A549 (cell line): ENCODE results near the gene C7. TPM values are rescaled to one million over a fixed set of nuclear protein-coding genes. Genes with fewer than 3 reads are reported as not detected.
A peak's percentile ranks its signal among the peaks of the same experiment; 100 is the strongest.

ENCODE experiments used
- ATAC-seq, 2 experiments: fragments of 200-7000 bp in 1 of 2; fragments of >200 bp in 1 of 2; cut with Nextera tagmentation in 1 of 2; cut with Tn5 transposase in 1 of 2; 3 replicates each; pipeline versions ENCODE4 v1.8.0 to v1.9.1; 2018 to 2020; ENCODE audit warnings: mild to moderate bottlenecking in 1 of 2, moderate library complexity in 1 of 2
- CTCF ChIA-PET: fragments of 300-600 bp; sonication (Branson Sonifier 250); formaldehyde crosslinking; extraction: SDS; loops from one replicate; lab custom pipeline; 2021; ENCODE audit warnings: antibody characterized with exemption, inconsistent platforms; lab: Yijun Ruan, JAX
- POLR2A ChIA-PET: fragments of 350-600 bp; formaldehyde crosslinking; extraction: SDS; loops from one replicate; lab custom pipeline; 2021; ENCODE audit warnings: antibody characterized with exemption, inconsistent platforms; lab: Yijun Ruan, JAX
- DNase-seq, 2 experiments: peaks; one replicate each; pipeline versions ENCODE4 v3.0.0 to v3.0.0-alpha.2; 2011 to 2016; ENCODE audit warnings: low read depth in 1 of 2, low spot score in 1 of 2
- FAIRE-seq: peaks from 2 replicates; lab custom pipeline; 2011; peaks lifted over from hg19 to GRCh38; lab: Jason Lieb, UNC
- H3K27ac ChIP-seq, 2 experiments: fragments of >200 bp; sonication (Bioruptor Twin); formaldehyde crosslinking; 3 replicates each; pipeline ENCODE4 v1.5.1; 2016 to 2017
- H3K4me1 ChIP-seq: fragments of >200 bp; sonication (Bioruptor Twin); formaldehyde crosslinking; 3 replicates; pipeline ENCODE4 v1.6.1; 2016
- H3K4me2 ChIP-seq: fragments of >200 bp; sonication (Bioruptor Twin); formaldehyde crosslinking; 3 replicates; pipeline ENCODE4 v1.6.1; 2016
- H3K4me3 ChIP-seq: fragments of >200 bp; sonication (Bioruptor Twin); formaldehyde crosslinking; 3 replicates; pipeline ENCODE4 v1.5.1; 2016
- H3K9me3 ChIP-seq: fragments of >200 bp; sonication (Bioruptor Twin); formaldehyde crosslinking; 3 replicates; pipeline ENCODE4 v1.6.1; 2016
- CEBPB ChIP-seq, 2 experiments: fragments of >200 bp in 1 of 2; sonication (Bioruptor Twin) in 1 of 2; formaldehyde crosslinking in 1 of 2; IDR thresholded peaks; 2 replicates each; pipeline ENCODE4 v1.6.1; 2012 to 2016
- EHF ChIP-seq: fragments of 250-450 bp; sonication (Bioruptor Pico); IDR thresholded peaks from 2 replicates; pipeline ENCODE4 v1.5.0; 2020; ENCODE audit warnings: mild to moderate bottlenecking
- EP300 ChIP-seq, 2 experiments: fragments of >200 bp; sonication (Bioruptor Twin); formaldehyde crosslinking; IDR thresholded peaks; 2 replicates in 1 of 2; 3 replicates in 1 of 2; pipeline ENCODE4 v1.6.1; 2016 to 2017
- FOSB ChIP-seq: fragments of 250-450 bp; sonication (Bioruptor Pico); IDR thresholded peaks from 2 replicates; pipeline ENCODE4 v1.5.0; 2020; ENCODE audit warnings: mild to moderate bottlenecking, moderate library complexity
- FOSL2 ChIP-seq, 2 experiments: fragments of 450-650 bp in 1 of 2; fragments of >200 bp in 1 of 2; sonication (Bioruptor Twin) in 1 of 2; formaldehyde crosslinking; IDR thresholded peaks; 2 replicates each; pipeline versions ENCODE4 v1.5.0 to v1.6.1; 2016 to 2020; ENCODE audit warnings: mild to moderate bottlenecking in 1 of 2, moderate library complexity in 1 of 2
- GATA3 ChIP-seq: IDR thresholded peaks from 2 replicates; pipeline ENCODE4 v1.6.1; 2012; ENCODE audit warnings: borderline replicate concordance
- HDAC2 ChIP-seq: fragments of 200-600 bp; sonication (generic); IDR thresholded peaks from 2 replicates; pipeline ENCODE4 v1.6.1; 2016
- HES2 ChIP-seq: fragments of >200 bp; sonication (Bioruptor Twin); formaldehyde crosslinking; IDR thresholded peaks from 2 replicates; pipeline ENCODE4 v1.6.1; 2016
- HOXB5 ChIP-seq: fragments of 250-450 bp; sonication (Bioruptor Pico); IDR thresholded peaks from 2 replicates; pipeline ENCODE4 v1.5.0; 2020; ENCODE audit warnings: mild to moderate bottlenecking, moderate library complexity
- KDM5A ChIP-seq: fragments of 200-600 bp; sonication (generic); IDR thresholded peaks from 2 replicates; pipeline ENCODE4 v1.6.1; 2016; ENCODE audit warnings: antibody characterized with exemption, mild to moderate bottlenecking
- MAFK ChIP-seq: fragments of 450-650 bp; IDR thresholded peaks from 2 replicates; pipeline ENCODE4 v1.6.1; 2014; ENCODE audit not compliant: partially characterized antibody
- MAX ChIP-seq: IDR thresholded peaks from 2 replicates; pipeline ENCODE4 v1.6.1; 2012
- MAZ ChIP-seq: fragments of 150-350 bp; IDR thresholded peaks from 2 replicates; pipeline ENCODE4 v1.6.1; 2014; ENCODE audit warnings: antibody characterized with exemption, low read depth, low read length, borderline replicate concordance
- MYC ChIP-seq: IDR thresholded peaks from 2 replicates; pipeline ENCODE4 v1.6.1; 2012; ENCODE audit warnings: mild to moderate bottlenecking, inconsistent platforms, low read length, improper control_type of control experiment, borderline replicate concordance
- NPAS2 ChIP-seq: fragments of 250-450 bp; sonication (Bioruptor Pico); IDR thresholded peaks from 2 replicates; pipeline ENCODE4 v1.8.0; 2022; ENCODE audit warnings: mild to moderate bottlenecking, moderate library complexity, borderline replicate concordance
- RAD21 ChIP-seq, 2 experiments: fragments of >200 bp in 1 of 2; sonication (Bioruptor Twin) in 1 of 2; formaldehyde crosslinking in 1 of 2; IDR thresholded peaks in 1 of 2; conservative IDR thresholded peaks in 1 of 2; 2 replicates in 1 of 2; 3 replicates in 1 of 2; pipeline ENCODE4 v1.6.1; 2012 to 2018; ENCODE audit warnings: inconsistent platforms in 1 of 2
- RCOR1 ChIP-seq: fragments of 150-350 bp; IDR thresholded peaks from 2 replicates; pipeline ENCODE4 v1.6.1; 2014; ENCODE audit warnings: antibody characterized with exemption, low read length, low read depth
- RFX5 ChIP-seq: fragments of 450-650 bp; IDR thresholded peaks from 2 replicates; pipeline ENCODE4 v1.7.1; 2014; ENCODE audit warnings: antibody characterized with exemption, mild to moderate bottlenecking, moderate library complexity
- RNF2 ChIP-seq: fragments of 200-600 bp; sonication (generic); IDR thresholded peaks from 2 replicates; pipeline ENCODE4 v1.6.1; 2016; ENCODE audit warnings: low read depth, mild to moderate bottlenecking, antibody characterized with exemption, moderate library complexity, borderline replicate concordance
- ZFP36 ChIP-seq: fragments of 450-650 bp; IDR thresholded peaks from 2 replicates; pipeline ENCODE4 v1.6.1; 2014; ENCODE audit warnings: borderline replicate concordance; ENCODE audit not compliant: partially characterized antibody
- ZNF302 ChIP-seq: fragments of 250-450 bp; sonication (Bioruptor Pico); IDR thresholded peaks from 2 replicates; pipeline ENCODE4 v1.9.0; 2021; ENCODE audit warnings: inconsistent platforms, mild to moderate bottlenecking, moderate library complexity
- WGBS: methylation state at CpG from one replicate; pipeline ENCODE4 v1.1.6; 2017; ENCODE audit errors: missing lambda C conversion rate; 5-methylcytosine and 5-hydroxymethylcytosine counted together
- polyA plus RNA-seq, 4 experiments: library from polyadenylated mRNA; depleted of rRNA in 3 of 4; stranded (reverse); fragments of >200 nt; fragmentation: RNase III in 1 of 4; extraction: RNeasy Plus Mini Kit Qiagen cat#74134 plus additional on column Dnase treatment in 1 of 4; gene quantifications; 2 replicates in 3 of 4; 3 replicates in 1 of 4; pipeline ENCODE4 v1.2.3, GENCODE V29; 2011 to 2017
- TF ChIP-seq, protein P1 (sequence below): fragments of 200-600 bp; sonication (generic); IDR thresholded peaks from 2 replicates; pipeline ENCODE4 v1.6.1; 2016; ENCODE audit warnings: antibody characterized with exemption, mild to moderate bottlenecking, moderate library complexity
- TF ChIP-seq, protein P2 (sequence below): fragments of 450-650 bp; IDR thresholded peaks from 2 replicates; pipeline ENCODE4 v1.6.1; 2014; ENCODE audit warnings: antibody characterized with exemption
- TF ChIP-seq, protein P3 (sequence below): fragments of 150-350 bp; IDR thresholded peaks from 2 replicates; pipeline ENCODE4 v1.6.1; 2014; ENCODE audit warnings: low read depth, mild to moderate bottlenecking, low read length

Gene C7
- polyA plus RNA-seq, 2 of the 4 experiments (the other 2 are of a cell fraction), result not detected

GRCh38 chr5:40911266-40911665 is 2.0 kb downstream of the C7 start:
- TF ChIP-seq, protein P1, sequence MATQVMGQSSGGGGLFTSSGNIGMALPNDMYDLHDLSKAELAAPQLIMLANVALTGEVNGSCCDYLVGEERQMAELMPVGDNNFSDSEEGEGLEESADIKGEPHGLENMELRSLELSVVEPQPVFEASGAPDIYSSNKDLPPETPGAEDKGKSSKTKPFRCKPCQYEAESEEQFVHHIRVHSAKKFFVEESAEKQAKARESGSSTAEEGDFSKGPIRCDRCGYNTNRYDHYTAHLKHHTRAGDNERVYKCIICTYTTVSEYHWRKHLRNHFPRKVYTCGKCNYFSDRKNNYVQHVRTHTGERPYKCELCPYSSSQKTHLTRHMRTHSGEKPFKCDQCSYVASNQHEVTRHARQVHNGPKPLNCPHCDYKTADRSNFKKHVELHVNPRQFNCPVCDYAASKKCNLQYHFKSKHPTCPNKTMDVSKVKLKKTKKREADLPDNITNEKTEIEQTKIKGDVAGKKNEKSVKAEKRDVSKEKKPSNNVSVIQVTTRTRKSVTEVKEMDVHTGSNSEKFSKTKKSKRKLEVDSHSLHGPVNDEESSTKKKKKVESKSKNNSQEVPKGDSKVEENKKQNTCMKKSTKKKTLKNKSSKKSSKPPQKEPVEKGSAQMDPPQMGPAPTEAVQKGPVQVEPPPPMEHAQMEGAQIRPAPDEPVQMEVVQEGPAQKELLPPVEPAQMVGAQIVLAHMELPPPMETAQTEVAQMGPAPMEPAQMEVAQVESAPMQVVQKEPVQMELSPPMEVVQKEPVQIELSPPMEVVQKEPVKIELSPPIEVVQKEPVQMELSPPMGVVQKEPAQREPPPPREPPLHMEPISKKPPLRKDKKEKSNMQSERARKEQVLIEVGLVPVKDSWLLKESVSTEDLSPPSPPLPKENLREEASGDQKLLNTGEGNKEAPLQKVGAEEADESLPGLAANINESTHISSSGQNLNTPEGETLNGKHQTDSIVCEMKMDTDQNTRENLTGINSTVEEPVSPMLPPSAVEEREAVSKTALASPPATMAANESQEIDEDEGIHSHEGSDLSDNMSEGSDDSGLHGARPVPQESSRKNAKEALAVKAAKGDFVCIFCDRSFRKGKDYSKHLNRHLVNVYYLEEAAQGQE, result no peak
- TF ChIP-seq EHF (no peak), EP300 (IDR thresholded peaks at IDR 0.05) (no peak), FOSB (CRISPR knock-in tag) (no peak), CEBPB (IDR thresholded peaks at IDR 0.05) (no peak), MYC (no peak), HDAC2 (no peak), RCOR1 (no peak), GATA3 (no peak), MAZ (no peak), RNF2 (no peak)
- TF ChIP-seq, all 56 proteins: peak for 0
- FAIRE-seq (no peak), DNase-seq (no peak), ATAC-seq (no peak)
- Histone ChIP-seq H3K4me1 (no peaks in the 10 kb centered on the region), H3K4me3 (no peak overlapping the region), H3K9me3 (no peaks in the 10 kb centered on the region), H3K4me2 (no peak overlapping the region), H3K27ac (no peak overlapping the region)
- ChIA-PET POLR2A (no interaction called here), CTCF (interaction anchor here (1.3 kb wide), 1 partner anchor 932 kb away, joined by 3 read pairs; no protein-coding TSS in a partner anchor)
- 55% methylated on average over 4 of the region's 4 CpGs for WGBS

DNA sequence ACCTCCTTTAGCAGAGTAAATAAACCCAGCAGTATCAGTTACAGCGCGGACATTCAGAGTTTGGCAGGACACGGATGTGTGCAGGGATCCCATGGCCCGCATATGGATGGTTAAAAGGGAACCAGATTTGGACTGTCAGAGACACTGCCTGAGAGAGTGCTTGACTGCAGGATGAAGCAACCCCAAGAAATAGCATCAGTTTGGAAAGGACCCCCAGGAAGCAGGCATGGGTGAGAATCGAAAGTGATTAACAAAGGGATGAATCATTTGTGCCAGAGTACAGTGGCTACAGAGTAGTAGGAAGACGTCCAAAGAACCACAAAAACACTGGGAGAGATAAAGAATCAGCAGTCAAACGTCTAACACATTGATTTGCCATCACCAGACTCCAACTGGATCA is 5.5 kb downstream of the C7 start:
- ATAC-seq (no peak), DNase-seq (no peak), FAIRE-seq (no peak)
- WGBS, result 55% methylated on average over 7 of the region's 7 CpGs
- Histone ChIP-seq H3K27ac (no peak overlapping the region), H3K4me3 (no peak overlapping the region), H3K4me2 (no peak overlapping the region), H3K9me3 (no peaks in the 10 kb centered on the region), H3K4me1 (no peaks in the 10 kb centered on the region)
- ChIA-PET POLR2A (no interaction called here), CTCF (interaction anchor here (0.6 to 2.2 kb wide), 2 partner anchors 10 to 36 kb away, joined by 3 to 6 read pairs; no protein-coding TSS in a partner anchor)
- no peak for TF ChIP-seq FOSL2 (IDR thresholded peaks at IDR 0.05)
- TF ChIP-seq FOSL2 (CRISPR knock-in tag; IDR thresholded peaks at IDR 0.05), result no peak

- CTCF ChIA-PET, result interaction anchor here (0.6 to 2.2 kb wide), 2 partner anchors 11 to 36 kb away, joined by 3 to 6 read pairs; no protein-coding TSS in a partner anchor
- POLR2A ChIA-PET, result no interaction called here
- no peak overlapping the region for H3K4me2 ChIP-seq
These were observed 6.1 kb downstream of the C7 start for GRCh38 chr5:40915341-40915926.

GRCh38 chr5:40916226-40916625 is 6.9 kb downstream of the C7 start:
- Histone ChIP-seq H3K4me1 (no peaks in the 10 kb centered on the region), H3K27ac (no peak overlapping the region), H3K4me3 (no peak overlapping the region), H3K4me2 (no peak overlapping the region), H3K9me3 (no peaks in the 10 kb centered on the region)
- ChIA-PET CTCF (interaction anchor here (2.2 kb wide), 1 partner anchor 11 kb away, joined by 6 read pairs; no protein-coding TSS in a partner anchor), POLR2A (no interaction called here)
- DNase-seq, result no peak
- WGBS, result 49% methylated on average over 4 of the region's 4 CpGs
- no peak for ATAC-seq
- no peak for FAIRE-seq
- no peak for TF ChIP-seq FOSB (CRISPR knock-in tag)
- no peak for TF ChIP-seq RFX5
- no peak for TF ChIP-seq MYC
- TF ChIP-seq KDM5A, result no peak
- no peak for TF ChIP-seq RAD21 (conservative IDR thresholded peaks at IDR 0.05 in 1 of 2, IDR thresholded peaks at IDR 0.05 in 1 of 2)
- TF ChIP-seq, protein P2, sequence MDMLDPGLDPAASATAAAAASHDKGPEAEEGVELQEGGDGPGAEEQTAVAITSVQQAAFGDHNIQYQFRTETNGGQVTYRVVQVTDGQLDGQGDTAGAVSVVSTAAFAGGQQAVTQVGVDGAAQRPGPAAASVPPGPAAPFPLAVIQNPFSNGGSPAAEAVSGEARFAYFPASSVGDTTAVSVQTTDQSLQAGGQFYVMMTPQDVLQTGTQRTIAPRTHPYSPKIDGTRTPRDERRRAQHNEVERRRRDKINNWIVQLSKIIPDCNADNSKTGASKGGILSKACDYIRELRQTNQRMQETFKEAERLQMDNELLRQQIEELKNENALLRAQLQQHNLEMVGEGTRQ, result no peak
- TF ChIP-seq HOXB5, result no peak
- TF ChIP-seq HES2, result no peak
- no peak for TF ChIP-seq GATA3
- no peak for TF ChIP-seq MAX
- no peak for TF ChIP-seq EHF
- TF ChIP-seq EP300 (IDR thresholded peaks at IDR 0.05), result no peak
- no peak for TF ChIP-seq ZFP36
- TF ChIP-seq ZNF302 (CRISPR knock-in tag), result no peak
- TF ChIP-seq, protein P3, sequence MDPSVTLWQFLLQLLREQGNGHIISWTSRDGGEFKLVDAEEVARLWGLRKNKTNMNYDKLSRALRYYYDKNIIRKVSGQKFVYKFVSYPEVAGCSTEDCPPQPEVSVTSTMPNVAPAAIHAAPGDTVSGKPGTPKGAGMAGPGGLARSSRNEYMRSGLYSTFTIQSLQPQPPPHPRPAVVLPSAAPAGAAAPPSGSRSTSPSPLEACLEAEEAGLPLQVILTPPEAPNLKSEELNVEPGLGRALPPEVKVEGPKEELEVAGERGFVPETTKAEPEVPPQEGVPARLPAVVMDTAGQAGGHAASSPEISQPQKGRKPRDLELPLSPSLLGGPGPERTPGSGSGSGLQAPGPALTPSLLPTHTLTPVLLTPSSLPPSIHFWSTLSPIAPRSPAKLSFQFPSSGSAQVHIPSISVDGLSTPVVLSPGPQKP, result no peak
- TF ChIP-seq RNF2, result no peak

More at GRCh38 chr5:40915341-40915926, 6.1 kb downstream of the C7 start:
- no peak for FAIRE-seq
- ATAC-seq, result no peak
- WGBS, result 29% methylated on average over 3 of the region's 3 CpGs
- H3K27ac ChIP-seq, result no peak overlapping the region
- DNase-seq, result no peak
- H3K4me1 ChIP-seq, result no peaks in the 10 kb centered on the region
- H3K4me3 ChIP-seq, result no peak overlapping the region
- no peaks in the 10 kb centered on the region for H3K9me3 ChIP-seq
- TF ChIP-seq CEBPB (IDR thresholded peaks at IDR 0.05) (no peak), FOSL2 (IDR thresholded peaks at IDR 0.05) (no peak), FOSL2 (CRISPR knock-in tag; IDR thresholded peaks at IDR 0.05) (no peak), MAFK (peak; percentile 29), NPAS2 (no peak)
